Measurements from ENCODE around the gene PDE10A.

The PDE10A gene

GRCh38 chr6:165662749-165663376 is at the start of gene PDE10A:
TSS of gene PDE10A (minus strand) at chr6:165663241. CDS start at chr6:165662811, 430 bp downstream.
- no peak for DNase-seq

DNA sequence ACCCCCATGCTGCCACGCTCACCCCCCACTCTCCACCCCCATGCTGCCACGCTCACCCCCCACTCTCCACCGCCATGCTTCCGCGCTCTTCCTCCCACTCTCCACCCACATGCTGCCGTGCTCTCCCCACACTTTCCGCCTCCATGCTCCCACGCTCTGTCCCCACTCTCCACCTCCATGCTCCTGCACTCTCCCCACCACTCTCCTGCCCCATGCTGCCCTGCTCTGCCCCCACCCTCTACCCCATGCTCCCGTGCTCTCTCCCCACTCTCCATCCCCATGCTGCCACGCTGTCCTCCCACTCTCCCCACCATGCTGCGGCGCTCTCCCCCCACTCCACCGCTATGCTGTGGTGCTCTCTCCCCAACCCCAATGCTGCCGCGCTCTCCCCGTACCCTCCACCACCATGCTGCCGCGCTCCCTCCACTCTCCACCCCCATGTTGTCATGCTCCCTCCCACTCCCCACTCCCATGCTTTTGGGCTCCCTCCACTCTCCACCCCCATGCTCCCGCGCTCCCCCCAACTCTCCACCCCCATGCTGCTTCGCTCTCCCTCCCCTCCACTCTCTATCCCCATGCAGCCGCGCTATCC is 46.0 kb upstream of the PDE10A start:
- DNase-seq = no peak

GRCh38 chr6:165707067-165707853 is 44.2 kb upstream of the PDE10A start:
- DNase-seq = no peak

GRCh38 chr6:165705941-165706340 is 42.9 kb upstream of the PDE10A start:
- DNase-seq = no peak

DNA sequence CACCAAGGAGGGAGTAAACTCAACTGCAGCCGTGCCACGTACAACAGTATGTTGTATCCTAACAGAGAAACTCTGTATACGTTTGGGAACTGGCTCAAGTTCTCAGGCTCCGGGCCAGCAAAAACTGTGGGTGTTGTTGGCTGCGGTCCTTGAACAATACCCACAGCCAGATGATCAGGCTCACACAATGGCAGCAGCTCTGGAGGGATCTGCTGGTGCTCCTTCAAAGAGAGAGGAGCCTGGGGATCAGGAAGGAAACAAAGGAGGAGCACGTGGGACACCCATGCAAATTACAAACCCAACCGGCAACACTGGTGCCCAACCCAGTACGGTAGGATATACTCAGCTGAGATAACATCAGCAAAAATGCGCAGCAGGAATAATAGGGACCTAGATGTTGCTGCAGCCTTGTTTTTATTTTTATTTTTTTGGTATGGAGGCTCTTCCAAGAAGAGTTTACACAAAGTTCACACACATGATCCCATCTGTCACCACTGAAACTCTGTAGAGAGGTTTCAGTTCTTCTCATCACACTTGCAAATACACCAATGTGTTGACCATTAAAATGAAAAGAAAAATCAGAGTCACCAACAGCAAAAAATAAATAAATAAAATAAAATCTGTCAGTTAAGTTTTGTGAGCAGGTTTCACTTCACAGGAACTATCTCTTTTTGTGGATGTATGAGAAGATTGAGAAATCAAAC is 41.2 kb upstream of the PDE10A start:
- DNase-seq = no peak

- DNase-seq = no peak
Observed at GRCh38 chr6:165702669-165703068, 39.6 kb upstream of the PDE10A start.

DNA sequence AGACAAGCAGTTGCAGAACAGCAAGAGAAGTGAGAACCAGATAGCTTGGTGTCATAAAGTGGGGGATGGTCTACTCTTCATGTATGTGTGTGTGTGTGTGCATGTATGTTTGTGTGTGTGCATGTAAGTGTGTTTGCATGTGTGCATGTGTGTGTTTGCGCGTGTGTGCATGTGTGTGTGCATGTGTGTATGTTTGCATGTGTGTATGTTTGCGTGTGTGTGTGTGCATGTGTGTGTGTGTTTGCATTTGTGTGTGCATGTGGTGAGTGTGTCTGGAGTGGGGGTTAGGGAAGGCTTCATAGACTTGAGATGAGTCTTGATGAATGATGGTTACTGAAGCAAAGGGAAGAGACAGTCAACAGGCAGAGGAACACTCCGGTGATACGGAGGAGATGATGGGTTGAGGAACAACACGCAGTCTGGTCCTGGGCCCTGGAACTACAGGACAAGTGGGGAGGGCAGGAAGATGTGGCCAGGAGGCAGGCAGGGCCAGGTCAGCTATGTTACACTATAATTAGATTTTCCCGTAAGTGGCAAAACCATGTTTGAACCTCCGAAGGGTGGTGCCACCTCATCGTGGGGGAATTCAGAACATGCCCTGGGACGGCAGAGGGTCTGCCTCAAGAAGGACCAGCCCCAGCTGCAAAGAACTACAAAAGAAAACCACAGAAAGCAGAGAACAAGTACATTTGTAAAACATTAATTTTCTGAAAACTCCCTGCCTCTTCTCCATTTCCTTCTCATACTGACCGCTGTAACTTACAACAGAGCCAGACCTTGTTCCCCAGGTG is 38.7 kb upstream of the PDE10A start:
- DNase-seq = no peak

DNA sequence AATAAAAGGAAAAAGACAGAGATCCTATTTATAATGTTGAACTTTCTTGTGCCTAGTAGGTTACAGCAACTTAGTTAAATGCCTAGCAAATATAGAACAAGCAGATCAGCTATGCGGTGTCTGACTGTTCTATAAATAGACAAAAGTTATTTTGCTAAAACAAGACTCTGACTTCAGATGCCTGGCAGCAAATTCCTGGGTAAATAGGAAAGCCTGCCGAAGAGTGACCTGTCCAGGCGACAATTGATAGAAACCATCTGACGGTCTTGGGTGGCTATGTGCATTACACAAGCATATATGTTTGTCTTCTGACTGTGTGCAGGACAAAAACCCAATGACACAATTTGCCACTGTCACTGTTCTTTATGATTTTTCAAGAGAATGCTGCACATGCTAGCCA is 38.0 kb upstream of the PDE10A start:
- no peak for DNase-seq

DNA sequence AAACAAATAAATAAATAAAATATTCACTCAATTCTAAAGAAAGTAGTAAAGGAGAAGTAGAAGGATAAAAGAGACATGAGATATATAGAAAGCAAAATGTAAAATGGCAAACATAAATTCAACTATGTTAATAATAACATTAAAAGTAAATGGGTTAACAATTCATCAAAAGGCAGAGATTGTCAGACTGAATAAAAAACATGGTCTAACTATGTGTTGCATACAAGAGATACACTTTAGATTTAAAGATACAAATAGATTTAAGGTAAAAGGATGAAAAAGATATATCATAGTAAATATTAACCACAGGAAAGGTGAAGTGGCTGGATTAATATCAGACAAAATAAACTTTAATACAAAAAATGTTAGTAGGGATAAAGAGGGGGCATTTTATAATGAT is 35.8 kb upstream of the PDE10A start:
- no peak for DNase-seq

DNA sequence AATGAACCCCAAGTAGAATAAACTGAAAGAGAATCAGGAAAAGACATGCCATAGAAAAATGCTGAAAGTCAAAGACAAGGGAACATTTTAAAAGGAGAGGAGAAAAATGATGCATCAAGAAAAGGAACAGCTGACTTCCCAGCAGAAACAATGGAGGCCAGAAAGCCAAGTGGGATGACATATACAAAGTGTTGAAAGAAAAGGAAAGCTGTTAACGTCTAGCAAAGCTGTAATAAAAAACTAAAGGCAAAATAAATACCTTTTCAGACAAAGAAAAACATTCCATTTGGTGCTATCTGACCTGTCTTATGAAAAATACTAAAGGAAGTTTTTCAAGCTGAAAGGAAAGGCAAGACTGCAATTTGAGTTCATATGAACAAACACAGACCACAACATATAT is 34.1 kb upstream of the PDE10A start:
- DNase-seq = no peak

GRCh38 chr6:165695722-165696515 is 32.9 kb upstream of the PDE10A start:
- DNase-seq = no peak

DNA sequence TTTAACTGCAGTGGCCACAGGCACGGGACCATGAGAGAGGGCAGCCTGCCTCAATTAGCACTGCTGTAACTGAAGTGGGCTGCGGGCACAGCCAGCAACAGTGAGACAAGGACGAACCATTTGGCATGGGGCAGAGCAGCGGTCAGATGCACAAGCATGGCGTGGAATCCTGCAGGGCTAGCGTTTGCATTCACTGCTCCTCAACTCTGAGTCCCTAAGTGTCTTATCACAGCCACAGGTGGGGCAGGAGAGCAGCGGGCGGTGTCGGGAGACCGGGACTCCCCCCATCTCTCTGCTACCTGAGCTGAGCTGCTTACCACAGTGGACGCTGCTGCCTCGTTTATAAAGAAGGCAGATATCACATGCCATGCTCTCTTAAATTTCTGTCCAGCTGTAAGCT is 31.3 kb upstream of the PDE10A start:
- no peak for DNase-seq

- DNase-seq = no peak
Observed at GRCh38 chr6:165692106-165692653, 29.1 kb upstream of the PDE10A start.

GRCh38 chr6:165689699-165690098 is 26.7 kb upstream of the PDE10A start:
- DNase-seq = no peak

GRCh38 chr6:165686596-165687365 is 23.7 kb upstream of the PDE10A start:
- no peak for DNase-seq

DNA sequence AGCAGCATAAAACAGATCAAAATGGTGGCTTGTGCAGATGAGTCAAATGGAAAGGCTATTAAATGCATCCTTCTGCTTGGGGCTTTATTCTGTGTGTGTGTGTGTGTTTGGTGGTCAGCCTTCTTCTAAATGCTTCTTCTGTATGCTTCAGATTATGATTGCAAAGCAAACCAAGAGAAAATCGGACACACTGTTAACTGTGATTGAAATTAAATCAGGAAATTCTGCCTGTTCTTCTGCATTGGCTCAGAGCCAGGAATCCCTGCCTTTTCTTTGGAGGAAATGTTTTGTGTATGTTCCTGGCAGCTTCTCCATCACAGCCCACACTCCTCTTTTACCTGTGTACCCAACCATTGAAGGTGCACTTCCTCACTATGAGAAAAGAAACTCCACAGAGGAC is 22.3 kb upstream of the PDE10A start:
- no peak for DNase-seq

GRCh38 chr6:165684333-165684732 is 21.3 kb upstream of the PDE10A start:
- no peak for DNase-seq

DNA sequence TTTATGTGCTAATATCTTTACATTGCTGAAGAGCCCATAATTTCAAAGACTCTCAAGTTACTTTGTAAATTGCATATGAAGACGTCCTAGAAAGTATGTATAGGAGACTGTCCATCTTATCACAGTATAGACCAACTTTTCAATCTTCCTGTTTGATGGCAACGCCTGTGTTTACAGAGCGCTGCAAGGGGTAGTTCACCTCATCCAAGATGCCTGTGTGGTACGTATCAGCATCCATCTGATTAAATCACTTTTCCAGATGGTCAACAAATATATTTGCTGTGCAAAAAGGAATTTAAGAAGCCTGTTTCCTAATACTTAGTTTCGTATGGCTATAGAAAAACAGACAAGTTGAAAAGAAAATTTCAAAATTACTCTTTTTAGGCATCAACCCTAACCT is 17.9 kb upstream of the PDE10A start:
- DNase-seq = no peak

GRCh38 chr6:165679326-165679725 is 16.3 kb upstream of the PDE10A start:
- no peak for DNase-seq

- no peak for DNase-seq
Observed at GRCh38 chr6:165678904-165679303, 15.9 kb upstream of the PDE10A start.

- no peak for DNase-seq
Observed at GRCh38 chr6:165678429-165678828, 15.4 kb upstream of the PDE10A start.
